ENCODE results near the gene STOX1. TPM values are rescaled to one million over a fixed set of nuclear protein-coding genes. Genes with fewer than 3 reads are reported as not detected.
"Not testable (repeated sequence)": the region's sequence is repeated elsewhere in the genome, so short reads cannot be mapped to it uniquely, and the experiment has no call there.

Gene STOX1
- total RNA-seq, 1 donor from 2014 or later: 0.71 TPM

DNA sequence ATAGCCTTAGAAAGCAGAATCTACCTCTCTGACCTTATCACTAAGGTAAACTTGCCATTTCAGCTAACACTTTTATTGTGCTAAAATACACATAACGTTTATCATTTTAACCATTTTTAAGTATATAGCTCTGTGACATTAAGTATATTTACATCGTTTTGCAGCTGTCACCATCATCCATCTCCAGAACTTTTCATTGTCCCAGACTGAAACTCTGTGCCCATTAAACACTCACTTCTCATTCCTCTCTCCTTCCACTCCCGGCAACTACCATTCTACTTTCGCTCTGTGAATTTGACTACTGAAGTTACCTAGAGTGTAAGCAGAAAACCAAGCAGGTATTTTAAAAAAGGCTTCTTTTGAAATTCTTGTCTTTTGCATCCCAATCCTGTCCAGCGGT, 75.1 kb downstream of the STOX1 start:
- DNase-seq (ENCODE audit: low read depth): no peak
- Histone ChIP-seq H3K36me3 (ENCODE audit: control insufficient read depth, insufficient read depth, low read length) (no peaks in the 10 kb centered on the region), H3K27me3 (ENCODE audit: control insufficient read depth, insufficient read depth, low read length) (no peaks in the 10 kb centered on the region), H3K4me3 (ENCODE audit: low read depth, low read length) (peak overlapping the region; percentile 98)
- TF ChIP-seq, protein P1, sequence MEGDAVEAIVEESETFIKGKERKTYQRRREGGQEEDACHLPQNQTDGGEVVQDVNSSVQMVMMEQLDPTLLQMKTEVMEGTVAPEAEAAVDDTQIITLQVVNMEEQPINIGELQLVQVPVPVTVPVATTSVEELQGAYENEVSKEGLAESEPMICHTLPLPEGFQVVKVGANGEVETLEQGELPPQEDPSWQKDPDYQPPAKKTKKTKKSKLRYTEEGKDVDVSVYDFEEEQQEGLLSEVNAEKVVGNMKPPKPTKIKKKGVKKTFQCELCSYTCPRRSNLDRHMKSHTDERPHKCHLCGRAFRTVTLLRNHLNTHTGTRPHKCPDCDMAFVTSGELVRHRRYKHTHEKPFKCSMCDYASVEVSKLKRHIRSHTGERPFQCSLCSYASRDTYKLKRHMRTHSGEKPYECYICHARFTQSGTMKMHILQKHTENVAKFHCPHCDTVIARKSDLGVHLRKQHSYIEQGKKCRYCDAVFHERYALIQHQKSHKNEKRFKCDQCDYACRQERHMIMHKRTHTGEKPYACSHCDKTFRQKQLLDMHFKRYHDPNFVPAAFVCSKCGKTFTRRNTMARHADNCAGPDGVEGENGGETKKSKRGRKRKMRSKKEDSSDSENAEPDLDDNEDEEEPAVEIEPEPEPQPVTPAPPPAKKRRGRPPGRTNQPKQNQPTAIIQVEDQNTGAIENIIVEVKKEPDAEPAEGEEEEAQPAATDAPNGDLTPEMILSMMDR (IDR thresholded peaks at IDR 0.05; ENCODE audit: insufficient read depth, low read length, poor library complexity, severe bottlenecking): no peak

DNA sequence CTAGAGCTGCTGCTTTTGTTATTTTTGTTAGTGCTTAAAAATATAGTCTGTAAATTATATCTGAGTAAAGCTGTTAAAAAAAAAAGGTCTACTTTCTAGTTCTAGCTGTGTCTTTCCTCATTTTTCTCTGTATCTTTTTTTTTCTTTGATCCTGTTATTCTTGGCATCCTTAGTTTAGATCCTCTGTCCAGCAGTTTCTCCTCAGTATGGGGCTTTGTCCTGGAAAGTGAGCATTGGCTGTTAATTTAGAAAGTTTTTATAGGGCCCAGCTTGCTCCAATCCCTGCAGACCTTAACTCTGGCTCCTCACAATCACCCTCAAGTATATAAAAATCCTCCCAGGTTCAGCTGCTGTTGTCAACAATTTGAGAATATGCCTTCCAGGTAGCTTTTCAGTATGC, 97.3 kb downstream of the STOX1 start:
- H3K27me3 ChIP-seq (ENCODE audit: control insufficient read depth, insufficient read depth, low read length): no peaks in the 10 kb centered on the region
- peaks cover 1% of the 10 kb centered on the region for H3K36me3 ChIP-seq (ENCODE audit: control insufficient read depth, insufficient read depth, low read length)
- TF ChIP-seq, protein P1 (IDR thresholded peaks at IDR 0.05; ENCODE audit: insufficient read depth, low read length, poor library complexity, severe bottlenecking): no peak
- DNase-seq (ENCODE audit: low read depth): no peak
- no peak overlapping the region for H3K4me3 ChIP-seq (ENCODE audit: low read depth, low read length)

DNA sequence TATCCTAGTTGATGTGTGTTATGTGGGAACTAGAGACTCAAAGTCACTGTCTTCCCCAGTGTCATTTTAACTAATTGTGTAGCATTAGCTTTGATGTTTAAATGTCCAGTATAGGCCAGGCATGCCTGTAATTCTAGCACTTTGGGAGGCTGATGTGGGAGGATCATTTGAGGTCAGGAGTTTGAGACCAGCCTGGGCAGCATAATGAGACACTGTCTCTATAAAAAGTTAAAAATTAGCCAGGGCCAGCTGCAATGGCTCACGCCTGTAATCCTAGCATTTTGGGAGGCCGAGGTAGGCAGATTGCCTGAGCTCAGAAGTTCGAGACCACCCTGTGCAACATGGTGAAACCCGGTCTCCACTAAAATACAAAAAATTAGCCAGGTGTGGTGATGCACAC, 98.2 kb downstream of the STOX1 start:
- H3K27me3 ChIP-seq (ENCODE audit: control insufficient read depth, insufficient read depth, low read length): no peaks in the 10 kb centered on the region
- H3K36me3 ChIP-seq (ENCODE audit: control insufficient read depth, insufficient read depth, low read length): peaks cover 1% of the 10 kb centered on the region
- TF ChIP-seq, protein P1 (IDR thresholded peaks at IDR 0.05; ENCODE audit: insufficient read depth, low read length, poor library complexity, severe bottlenecking): no peak
- no peak for DNase-seq (ENCODE audit: low read depth)
- no peak overlapping the region for H3K4me3 ChIP-seq (ENCODE audit: low read depth, low read length)

DNA sequence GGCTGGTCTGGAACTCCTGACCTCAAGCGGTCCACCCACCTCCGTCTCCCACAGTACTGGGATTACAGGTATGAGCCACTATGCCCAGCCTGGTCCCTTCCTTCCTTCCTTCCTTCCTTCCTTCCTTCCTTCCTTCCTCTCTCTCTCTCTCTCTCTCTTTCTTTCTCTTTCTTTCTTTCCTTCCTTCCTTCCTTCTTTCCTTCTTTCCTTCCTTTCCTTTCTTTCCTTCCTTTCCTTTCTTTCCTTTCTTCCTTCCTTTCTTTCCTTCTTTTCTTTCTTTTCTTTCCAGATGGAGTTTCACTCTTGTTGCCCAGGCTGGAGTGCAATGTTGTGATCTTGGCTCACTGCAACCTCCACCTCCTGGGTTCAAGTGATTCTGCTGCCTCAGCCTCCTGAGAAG, 101.8 kb downstream of the STOX1 start:
- H3K36me3 ChIP-seq (ENCODE audit: control insufficient read depth, insufficient read depth, low read length); DNase-seq (ENCODE audit: low read depth): not testable (repeated sequence)

DNA sequence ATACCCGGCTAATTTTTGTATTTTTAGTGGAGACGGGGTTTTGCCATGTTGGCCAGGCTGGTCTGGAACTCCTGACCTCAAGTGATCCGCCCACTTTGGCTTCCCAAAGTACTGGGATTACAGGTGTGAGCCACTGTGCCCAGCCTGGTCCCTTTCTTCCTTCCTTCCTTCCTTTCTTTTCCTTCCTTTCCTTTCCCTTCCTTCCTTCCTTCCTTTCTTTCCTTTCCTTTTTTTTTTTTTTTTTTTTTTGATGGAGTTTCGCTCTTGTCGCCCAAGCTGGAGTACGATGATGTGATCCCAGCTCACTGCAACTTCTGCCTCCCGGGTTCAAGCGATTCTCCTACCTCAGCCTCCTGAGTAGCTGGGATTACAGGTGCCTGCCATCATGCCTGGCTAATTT, 102.6 kb downstream of the STOX1 start:
- not testable (repeated sequence) for DNase-seq (ENCODE audit: low read depth); H3K36me3 ChIP-seq (ENCODE audit: control insufficient read depth, insufficient read depth, low read length); H3K4me3 ChIP-seq (ENCODE audit: low read depth, low read length); H3K27me3 ChIP-seq (ENCODE audit: control insufficient read depth, insufficient read depth, low read length)

More for the DNA sequence above, 101.8 kb downstream of the STOX1 start:
- H3K27me3 ChIP-seq (ENCODE audit: control insufficient read depth, insufficient read depth, low read length); H3K4me3 ChIP-seq (ENCODE audit: low read depth, low read length): not testable (repeated sequence)

DNA sequence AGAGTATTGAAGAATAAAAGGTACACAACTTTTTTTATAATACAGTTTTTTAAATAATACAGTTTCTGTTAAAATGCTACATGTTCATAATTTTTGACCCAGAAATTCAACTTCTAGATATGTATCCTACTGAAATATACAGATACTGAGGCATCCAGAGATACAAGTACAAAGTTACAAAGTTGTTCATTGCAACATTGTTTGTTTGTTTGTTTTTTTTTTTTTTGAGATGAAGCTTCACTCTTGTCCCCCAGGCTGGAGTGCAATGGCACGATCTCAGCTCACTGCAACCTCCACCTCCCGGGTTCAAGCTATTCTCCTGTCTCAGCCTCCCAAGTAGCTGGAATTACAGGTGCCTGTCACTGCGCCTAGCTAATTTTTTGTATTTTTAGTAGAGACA, 105.5 kb downstream of the STOX1 start:
- not testable (repeated sequence) for DNase-seq (ENCODE audit: low read depth); H3K36me3 ChIP-seq (ENCODE audit: control insufficient read depth, insufficient read depth, low read length); H3K4me3 ChIP-seq (ENCODE audit: low read depth, low read length); H3K27me3 ChIP-seq (ENCODE audit: control insufficient read depth, insufficient read depth, low read length)

DNA sequence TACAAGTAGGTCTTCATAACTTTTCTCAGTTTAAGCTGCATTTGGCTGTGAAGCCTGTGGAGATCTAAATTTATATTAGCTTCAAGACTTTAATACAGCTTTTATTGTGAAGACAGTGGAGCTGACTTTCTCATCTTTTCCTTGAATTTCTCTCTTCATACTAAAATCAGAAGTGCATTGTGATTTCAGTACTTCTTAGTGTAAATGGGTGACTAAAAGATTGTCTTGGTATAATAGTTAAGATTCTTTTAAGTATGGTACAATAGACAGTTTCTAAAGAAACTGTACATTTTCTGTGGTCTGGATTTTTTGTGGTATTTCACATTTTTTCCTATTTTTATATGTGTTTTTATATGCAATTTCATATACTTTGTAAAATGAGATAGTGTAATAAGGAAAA, 107.7 kb downstream of the STOX1 start:
- TF ChIP-seq, protein P1 (IDR thresholded peaks at IDR 0.05; ENCODE audit: insufficient read depth, low read length, poor library complexity, severe bottlenecking): no peak
- H3K27me3 ChIP-seq (ENCODE audit: control insufficient read depth, insufficient read depth, low read length): no peaks in the 10 kb centered on the region
- no peak for DNase-seq (ENCODE audit: low read depth)
- no peak overlapping the region for H3K4me3 ChIP-seq (ENCODE audit: low read depth, low read length)
- H3K36me3 ChIP-seq (ENCODE audit: control insufficient read depth, insufficient read depth, low read length): no peaks in the 10 kb centered on the region

All from kidney epithelial cell (primary cell).